Measurements from ENCODE around the gene MIER1. TPM values are rescaled to one million over a fixed set of nuclear protein-coding genes. Genes with fewer than 3 reads are reported as not detected.
"Not testable (repeated sequence)": the region's sequence is repeated elsewhere in the genome, so short reads cannot be mapped to it uniquely, and the experiment has no call there.

Gene MIER1
- total RNA-seq, 1 experiment from 2014 or later = 33.7 TPM

DNA sequence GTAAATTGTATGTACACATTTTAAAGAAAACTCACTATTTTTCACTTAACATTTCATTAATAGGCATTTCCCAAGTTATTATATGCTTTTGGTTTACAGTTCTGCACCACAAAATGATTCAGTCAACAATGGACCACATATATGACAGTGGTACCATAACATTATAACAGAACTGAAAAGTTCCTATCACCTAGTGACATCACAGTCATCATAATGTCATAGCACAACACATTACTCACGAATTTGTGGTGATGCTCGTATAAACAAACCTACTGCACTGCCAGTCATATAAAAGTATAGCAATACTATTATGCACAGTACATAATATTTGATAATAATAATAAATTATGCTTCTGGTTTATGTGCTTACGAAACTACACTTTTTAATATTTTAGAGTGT is 31.1 kb upstream of the MIER1 start:
- Histone ChIP-seq H3K36me3 (ENCODE audit: control insufficient read depth, insufficient read depth, low read length) (no peaks in the 10 kb centered on the region), H3K4me3 (ENCODE audit: low read depth in 2 of 2, low read length in 2 of 2) (no peak overlapping the region), H3K9me3 (ENCODE audit: control insufficient read depth, insufficient read depth, low read depth, low read length) (no peaks in the 10 kb centered on the region), H3K27ac (ENCODE audit: low read length) (no peak overlapping the region), H3K27me3 (ENCODE audit: control insufficient read depth, insufficient read depth, low read length) (no peaks in the 10 kb centered on the region), H3K4me1 (ENCODE audit: control insufficient read depth, insufficient read depth, low read length) (no peaks in the 10 kb centered on the region)
- ATAC-seq (no peak), DNase-seq (ENCODE audit: low read depth, low spot score) (no peak)
- no peak for TF ChIP-seq TCF7L2 (IDR thresholded peaks at IDR 0.05; ENCODE audit: low read depth, low read length)
- TF ChIP-seq, protein P1, sequence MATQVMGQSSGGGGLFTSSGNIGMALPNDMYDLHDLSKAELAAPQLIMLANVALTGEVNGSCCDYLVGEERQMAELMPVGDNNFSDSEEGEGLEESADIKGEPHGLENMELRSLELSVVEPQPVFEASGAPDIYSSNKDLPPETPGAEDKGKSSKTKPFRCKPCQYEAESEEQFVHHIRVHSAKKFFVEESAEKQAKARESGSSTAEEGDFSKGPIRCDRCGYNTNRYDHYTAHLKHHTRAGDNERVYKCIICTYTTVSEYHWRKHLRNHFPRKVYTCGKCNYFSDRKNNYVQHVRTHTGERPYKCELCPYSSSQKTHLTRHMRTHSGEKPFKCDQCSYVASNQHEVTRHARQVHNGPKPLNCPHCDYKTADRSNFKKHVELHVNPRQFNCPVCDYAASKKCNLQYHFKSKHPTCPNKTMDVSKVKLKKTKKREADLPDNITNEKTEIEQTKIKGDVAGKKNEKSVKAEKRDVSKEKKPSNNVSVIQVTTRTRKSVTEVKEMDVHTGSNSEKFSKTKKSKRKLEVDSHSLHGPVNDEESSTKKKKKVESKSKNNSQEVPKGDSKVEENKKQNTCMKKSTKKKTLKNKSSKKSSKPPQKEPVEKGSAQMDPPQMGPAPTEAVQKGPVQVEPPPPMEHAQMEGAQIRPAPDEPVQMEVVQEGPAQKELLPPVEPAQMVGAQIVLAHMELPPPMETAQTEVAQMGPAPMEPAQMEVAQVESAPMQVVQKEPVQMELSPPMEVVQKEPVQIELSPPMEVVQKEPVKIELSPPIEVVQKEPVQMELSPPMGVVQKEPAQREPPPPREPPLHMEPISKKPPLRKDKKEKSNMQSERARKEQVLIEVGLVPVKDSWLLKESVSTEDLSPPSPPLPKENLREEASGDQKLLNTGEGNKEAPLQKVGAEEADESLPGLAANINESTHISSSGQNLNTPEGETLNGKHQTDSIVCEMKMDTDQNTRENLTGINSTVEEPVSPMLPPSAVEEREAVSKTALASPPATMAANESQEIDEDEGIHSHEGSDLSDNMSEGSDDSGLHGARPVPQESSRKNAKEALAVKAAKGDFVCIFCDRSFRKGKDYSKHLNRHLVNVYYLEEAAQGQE (IDR thresholded peaks at IDR 0.05; ENCODE audit: insufficient read depth in 1 of 2, low read depth in 2 of 2, low read length in 1 of 2) = no peak
- TF ChIP-seq, protein P2, sequence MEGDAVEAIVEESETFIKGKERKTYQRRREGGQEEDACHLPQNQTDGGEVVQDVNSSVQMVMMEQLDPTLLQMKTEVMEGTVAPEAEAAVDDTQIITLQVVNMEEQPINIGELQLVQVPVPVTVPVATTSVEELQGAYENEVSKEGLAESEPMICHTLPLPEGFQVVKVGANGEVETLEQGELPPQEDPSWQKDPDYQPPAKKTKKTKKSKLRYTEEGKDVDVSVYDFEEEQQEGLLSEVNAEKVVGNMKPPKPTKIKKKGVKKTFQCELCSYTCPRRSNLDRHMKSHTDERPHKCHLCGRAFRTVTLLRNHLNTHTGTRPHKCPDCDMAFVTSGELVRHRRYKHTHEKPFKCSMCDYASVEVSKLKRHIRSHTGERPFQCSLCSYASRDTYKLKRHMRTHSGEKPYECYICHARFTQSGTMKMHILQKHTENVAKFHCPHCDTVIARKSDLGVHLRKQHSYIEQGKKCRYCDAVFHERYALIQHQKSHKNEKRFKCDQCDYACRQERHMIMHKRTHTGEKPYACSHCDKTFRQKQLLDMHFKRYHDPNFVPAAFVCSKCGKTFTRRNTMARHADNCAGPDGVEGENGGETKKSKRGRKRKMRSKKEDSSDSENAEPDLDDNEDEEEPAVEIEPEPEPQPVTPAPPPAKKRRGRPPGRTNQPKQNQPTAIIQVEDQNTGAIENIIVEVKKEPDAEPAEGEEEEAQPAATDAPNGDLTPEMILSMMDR (IDR thresholded peaks at IDR 0.05) = no peak
- intact Hi-C loops (cut with micrococcal nuclease; ENCODE audit: unreplicated experiment) (no loop called here), in situ Hi-C loops (cut with HindIII; ENCODE audit: low pct_unique_long_range_greater_than_20kb, low sequenced_read_pairs) (no loop called here)
- POLR2A ChIA-PET = no interaction called here
- no TSS peak for BruUV-seq (replicated peaks)
- CTCF ChIA-PET = no interaction called here

DNA sequence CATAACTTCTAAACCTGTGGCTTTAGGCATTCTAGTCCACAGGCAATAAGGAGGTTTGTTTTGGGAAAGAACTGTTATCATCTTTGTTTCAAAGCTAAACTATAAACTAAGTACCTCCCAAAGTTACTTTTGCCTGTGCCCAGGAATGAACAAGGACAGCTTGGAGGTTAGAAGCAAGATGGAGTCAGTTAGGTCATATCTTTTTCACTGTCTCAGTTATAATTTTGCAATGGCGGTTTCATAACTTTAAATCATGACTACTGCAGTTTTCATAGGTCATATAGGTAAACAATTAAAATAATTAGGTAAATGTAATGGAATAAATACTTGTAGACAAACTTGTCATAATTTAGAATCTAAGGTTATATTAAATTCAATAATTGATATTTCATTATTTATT is 9.6 kb upstream of the MIER1 start:
- H3K4me1 ChIP-seq (ENCODE audit: control insufficient read depth, insufficient read depth, low read length); H3K9me3 ChIP-seq (ENCODE audit: control insufficient read depth, insufficient read depth, low read depth, low read length); BruUV-seq (replicated peaks); CTCF ChIA-PET; intact Hi-C loops (cut with micrococcal nuclease; ENCODE audit: unreplicated experiment); H3K36me3 ChIP-seq (ENCODE audit: control insufficient read depth, insufficient read depth, low read length); POLR2A ChIA-PET; H3K27me3 ChIP-seq (ENCODE audit: control insufficient read depth, insufficient read depth, low read length); H3K27ac ChIP-seq (ENCODE audit: low read length); in situ Hi-C loops (cut with HindIII; ENCODE audit: low pct_unique_long_range_greater_than_20kb, low sequenced_read_pairs); ATAC-seq; DNase-seq (ENCODE audit: low read depth, low spot score); H3K4me3 ChIP-seq (ENCODE audit: low read depth in 2 of 2, low read length in 2 of 2): not testable (repeated sequence)

DNA sequence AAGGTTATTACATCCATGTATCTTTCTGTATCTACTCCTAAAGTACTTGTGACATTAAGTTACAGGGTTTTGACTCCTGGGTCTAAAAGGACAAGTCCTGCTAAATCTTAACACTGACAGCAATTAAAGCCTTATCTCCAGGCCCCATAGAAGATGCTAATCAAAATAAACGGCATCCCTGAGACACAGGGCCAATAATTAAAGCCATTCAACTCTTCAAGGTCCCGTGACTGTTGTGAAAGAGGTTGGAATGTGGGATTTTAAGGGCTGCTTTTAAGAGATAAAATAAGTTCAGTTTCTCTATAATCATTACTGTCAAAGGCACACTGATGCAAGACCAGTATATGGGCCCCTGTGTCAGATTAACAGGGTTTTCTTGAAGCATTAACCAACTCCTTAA is 8.5 kb upstream of the MIER1 start:
- intact Hi-C loops (cut with micrococcal nuclease; ENCODE audit: unreplicated experiment) = no loop called here
- in situ Hi-C loops (cut with HindIII; ENCODE audit: low pct_unique_long_range_greater_than_20kb, low sequenced_read_pairs) = no loop called here
- POLR2A ChIA-PET = no interaction called here

More for the DNA sequence above, 8.5 kb upstream of the MIER1 start:
- H3K27me3 ChIP-seq (ENCODE audit: control insufficient read depth, insufficient read depth, low read length) = no peaks in the 10 kb centered on the region
- H3K36me3 ChIP-seq (ENCODE audit: control insufficient read depth, insufficient read depth, low read length) = no peaks in the 10 kb centered on the region
- no peak overlapping the region for H3K4me3 ChIP-seq (ENCODE audit: low read depth in 2 of 2, low read length in 2 of 2)
- ATAC-seq (no peak), DNase-seq (ENCODE audit: low read depth, low spot score) (no peak)
- no peaks in the 10 kb centered on the region for H3K9me3 ChIP-seq (ENCODE audit: control insufficient read depth, insufficient read depth, low read depth, low read length)
- CTCF ChIA-PET = no interaction called here
- TF ChIP-seq POLR2AphosphoS5 (IDR thresholded peaks at IDR 0.05; ENCODE audit: low read depth, low read length) (no peak), TCF7L2 (IDR thresholded peaks at IDR 0.05; ENCODE audit: low read depth, low read length) (no peak), SIN3A (IDR thresholded peaks at IDR 0.05; ENCODE audit: borderline replicate concordance, insufficient read depth, low read depth, low read length) (no peak)
- TF ChIP-seq, protein P1 (IDR thresholded peaks at IDR 0.05; ENCODE audit: insufficient read depth in 1 of 2, low read depth in 2 of 2, low read length in 1 of 2) = no peak
- TF ChIP-seq, protein P2 (IDR thresholded peaks at IDR 0.05) = no peak
- no TSS peak for BruUV-seq (replicated peaks)
- H3K4me1 ChIP-seq (ENCODE audit: control insufficient read depth, insufficient read depth, low read length) = no peaks in the 10 kb centered on the region
- H3K27ac ChIP-seq (ENCODE audit: low read length) = no peak overlapping the region
